KMS-11 (cell line): ENCODE data around the gene DENND4A.
"Not testable (repeated sequence)": the region's sequence is repeated elsewhere in the genome, so short reads cannot be mapped to it uniquely, and the experiment has no call there.

Experiments used
- H2AFZ ChIP-seq: fragments of 200-600 bp; sonication (generic); 2 replicates; pipeline ENCODE4 v1.6.1; 2016; ENCODE audit warnings: antibody characterized with exemption, mixed run types, low read depth
- H3K27ac ChIP-seq: fragments of 200-600 bp; sonication (generic); 2 replicates; pipeline ENCODE4 v1.6.1; 2016; ENCODE audit warnings: mild to moderate bottlenecking, mixed run types
- H3K27me3 ChIP-seq: fragments of 200-600 bp; sonication (generic); 2 replicates; pipeline ENCODE4 v1.6.1; 2017; ENCODE audit warnings: mild to moderate bottlenecking, low read depth, mixed run types, moderate library complexity; ENCODE audit not compliant: insufficient read depth
- H3K36me3 ChIP-seq: fragments of 200-600 bp; sonication (generic); 2 replicates; pipeline ENCODE4 v1.6.1; 2017; ENCODE audit warnings: mild to moderate bottlenecking, mixed run types; ENCODE audit not compliant: insufficient read depth
- H3K4me1 ChIP-seq: fragments of 200-600 bp; sonication (generic); 2 replicates; pipeline ENCODE4 v1.6.1; 2016; ENCODE audit warnings: mild to moderate bottlenecking, low read depth, mixed run types; ENCODE audit not compliant: poor library complexity, severe bottlenecking
- H3K4me2 ChIP-seq: fragments of 200-600 bp; sonication (generic); 2 replicates; pipeline ENCODE4 v1.7.0; 2016; ENCODE audit warnings: mild to moderate bottlenecking, mixed run types
- H3K4me3 ChIP-seq: fragments of 200-600 bp; sonication (generic); IDR thresholded peaks from 2 replicates; pipeline ENCODE4 v1.6.1; 2017; ENCODE audit warnings: low read depth, low read length, mixed read lengths; ENCODE audit not compliant: insufficient read depth
- H3K79me2 ChIP-seq: fragments of 200-600 bp; sonication (generic); 2 replicates; pipeline ENCODE4 v1.6.1; 2016; ENCODE audit warnings: low read depth, mixed run types; ENCODE audit not compliant: insufficient read depth
- H3K9ac ChIP-seq: fragments of 200-600 bp; sonication (generic); 2 replicates; pipeline ENCODE4 v1.6.1; 2016; ENCODE audit warnings: mild to moderate bottlenecking, mixed run types
- H4K20me1 ChIP-seq: fragments of 200-600 bp; sonication (generic); 2 replicates; pipeline ENCODE4 v1.6.1; 2016; ENCODE audit warnings: mild to moderate bottlenecking, mixed run types; ENCODE audit not compliant: insufficient read depth
- CTCF ChIP-seq: fragments of 200-600 bp; sonication (generic); conservative IDR thresholded peaks from 2 replicates; pipeline ENCODE4 v1.6.1; 2017; ENCODE audit warnings: low read depth, mild to moderate bottlenecking, antibody characterized with exemption, low read length, moderate library complexity, mixed read lengths

Gene DENND4A

GRCh38 chr15:65812916-65813315 is 20.8 kb upstream of the DENND4A start:
- Histone ChIP-seq H3K4me2 (no peak overlapping the region), H2AFZ (no peak overlapping the region), H3K79me2 (no peaks in the 10 kb centered on the region), H3K27ac (no peak overlapping the region), H3K27me3 (no peaks in the 10 kb centered on the region), H3K4me3 (no peak overlapping the region), H3K9ac (no peak overlapping the region), H3K36me3 (no peaks in the 10 kb centered on the region), H4K20me1 (no peaks in the 10 kb centered on the region), H3K4me1 (no peaks in the 10 kb centered on the region)
- no peak for TF ChIP-seq CTCF

GRCh38 chr15:65812467-65812866 is 20.4 kb upstream of the DENND4A start:
- no peak overlapping the region for H3K4me3 ChIP-seq
- no peak for TF ChIP-seq CTCF
- no peaks in the 10 kb centered on the region for H3K79me2 ChIP-seq
- H3K4me2 ChIP-seq: no peak overlapping the region
- H3K4me1 ChIP-seq: no peaks in the 10 kb centered on the region
- no peaks in the 10 kb centered on the region for H4K20me1 ChIP-seq
- H2AFZ ChIP-seq: no peak overlapping the region
- H3K27ac ChIP-seq: no peak overlapping the region
- no peaks in the 10 kb centered on the region for H3K27me3 ChIP-seq
- no peaks in the 10 kb centered on the region for H3K36me3 ChIP-seq
- no peak overlapping the region for H3K9ac ChIP-seq

- Histone ChIP-seq H3K27me3 (no peaks in the 10 kb centered on the region), H4K20me1 (no peaks in the 10 kb centered on the region), H3K4me3 (no peak overlapping the region), H3K27ac (no peak overlapping the region), H3K4me2 (no peak overlapping the region), H3K79me2 (no peaks in the 10 kb centered on the region), H3K36me3 (no peaks in the 10 kb centered on the region), H2AFZ (no peak overlapping the region), H3K9ac (no peak overlapping the region), H3K4me1 (no peaks in the 10 kb centered on the region)
- no peak for TF ChIP-seq CTCF
Measured at GRCh38 chr15:65811835-65812234, 19.7 kb upstream of the DENND4A start.

- not testable (repeated sequence) for H3K27ac ChIP-seq
Measured at GRCh38 chr15:65811011-65811733, 19.1 kb upstream of the DENND4A start.

GRCh38 chr15:65806397-65806796 is 14.3 kb upstream of the DENND4A start:
- Histone ChIP-seq H3K36me3 (no peaks in the 10 kb centered on the region), H3K4me3 (no peak overlapping the region), H3K4me2 (no peak overlapping the region), H3K27me3 (no peaks in the 10 kb centered on the region), H4K20me1 (no peaks in the 10 kb centered on the region), H3K4me1 (peaks cover 6% of the 10 kb centered on the region), H3K79me2 (no peaks in the 10 kb centered on the region), H3K27ac (no peak overlapping the region), H2AFZ (no peak overlapping the region), H3K9ac (no peak overlapping the region)
- TF ChIP-seq CTCF: no peak

More at GRCh38 chr15:65811011-65811733, 19.1 kb upstream of the DENND4A start:
- H3K36me3 ChIP-seq, H2AFZ ChIP-seq, H3K4me2 ChIP-seq, H3K27me3 ChIP-seq, H3K79me2 ChIP-seq, H3K4me1 ChIP-seq, H3K4me3 ChIP-seq, H3K9ac ChIP-seq, H4K20me1 ChIP-seq: not testable (repeated sequence)
